GM12873 (cell line): Measurements from ENCODE around the gene ADAMTS3.

Experiments used
- CTCF ChIP-seq: IDR thresholded peaks from 2 replicates; pipeline ENCODE4 v1.5.1; 2012; ENCODE audit warnings: low read depth, mild to moderate bottlenecking, moderate library complexity, low read length, control low read depth; ENCODE audit not compliant: insufficient read depth; ENCODE audit errors: missing control alignments

ADAMTS3 gene

GRCh38 chr4:72394012-72394663 is 174.9 kb downstream of the ADAMTS3 start:
- no peak for TF ChIP-seq CTCF

- no peak for TF ChIP-seq CTCF
Measured at GRCh38 chr4:72391281-72391680, 177.7 kb downstream of the ADAMTS3 start.

GRCh38 chr4:72390409-72390808 is 178.6 kb downstream of the ADAMTS3 start:
- no peak for TF ChIP-seq CTCF

- no peak for TF ChIP-seq CTCF
Measured at GRCh38 chr4:72388521-72388920, 180.5 kb downstream of the ADAMTS3 start.

- no peak for TF ChIP-seq CTCF
Measured at GRCh38 chr4:72387959-72388358, 181.1 kb downstream of the ADAMTS3 start.

GRCh38 chr4:72383439-72383838 is 185.6 kb downstream of the ADAMTS3 start:
- TF ChIP-seq CTCF = no peak

- no peak for TF ChIP-seq CTCF
Measured at GRCh38 chr4:72378901-72379300, 190.1 kb downstream of the ADAMTS3 start.
